Fibroblast of skin of scalp (primary cell): Measurements from ENCODE around the gene AURKA.
"Not testable (repeated sequence)": the region's sequence is repeated elsewhere in the genome, so short reads cannot be mapped to it uniquely, and the experiment has no call there.

Source experiments
- DNase-seq: peaks from one replicate; pipeline ENCODE4 v3.0.0-alpha.2; 2013

The AURKA gene

GRCh38 chr20:56358070-56358469 lies 33.9 kb downstream of the AURKA start:
- no peak for DNase-seq

GRCh38 chr20:56353356-56353755 lies 38.7 kb downstream of the AURKA start:
- DNase-seq: no peak

- DNase-seq: no peak
Observed at GRCh38 chr20:56352345-56353055, 39.5 kb downstream of the AURKA start.

- DNase-seq: peak; percentile 19
Observed at GRCh38 chr20:56350842-56351241, 41.2 kb downstream of the AURKA start.

GRCh38 chr20:56348746-56349145 lies 43.3 kb downstream of the AURKA start:
- DNase-seq: no peak

GRCh38 chr20:56348305-56348693 lies 43.7 kb downstream of the AURKA start:
- no peak for DNase-seq

- no peak for DNase-seq
Observed at GRCh38 chr20:56347628-56348304, 44.2 kb downstream of the AURKA start.

- peak; percentile 6 for DNase-seq
Observed at GRCh38 chr20:56345911-56346310, 46.1 kb downstream of the AURKA start.

GRCh38 chr20:56343861-56344381 lies 48.1 kb downstream of the AURKA start:
- DNase-seq: peak; percentile 43

- no peak for DNase-seq
Observed at GRCh38 chr20:56342783-56343182, 49.2 kb downstream of the AURKA start.

- DNase-seq: not testable (repeated sequence)
Observed at GRCh38 chr20:56336709-56337108, 55.3 kb downstream of the AURKA start.

- peak; percentile 33 for DNase-seq
Observed at GRCh38 chr20:56328861-56329260, 63.2 kb downstream of the AURKA start.

- DNase-seq: no peak
Observed at GRCh38 chr20:56324806-56325205, 67.2 kb downstream of the AURKA start.

- no peak for DNase-seq
Observed at GRCh38 chr20:56323656-56324055, 68.4 kb downstream of the AURKA start.

GRCh38 chr20:56323206-56323605 lies 68.8 kb downstream of the AURKA start:
- DNase-seq: no peak

GRCh38 chr20:56322681-56323080 lies 69.3 kb downstream of the AURKA start:
- DNase-seq: peak; percentile 55
